ENCODE measurements around the gene HYDIN. TPM values are rescaled to one million over a fixed set of nuclear protein-coding genes. Genes with fewer than 3 reads are reported as not detected.
"Not testable (repeated sequence)": the region's sequence is repeated elsewhere in the genome, so short reads cannot be mapped to it uniquely, and the experiment has no call there.

The HYDIN gene
- total RNA-seq, 1 experiment from 2014 or later, result not detected

- H3K9ac ChIP-seq (ENCODE audit: low read length); H3K4me3 ChIP-seq (replicated peaks in 1 of 2; ENCODE audit: low read depth in 1 of 2, low read length in 2 of 2); H3K9me3 ChIP-seq (ENCODE audit: control insufficient read depth in 1 of 2, insufficient read depth in 1 of 2, low read depth in 1 of 2, low read length in 2 of 2); RAD21 ChIA-PET (ENCODE audit: low non-redundant PET in 1 of 2, low total read pairs in 2 of 2, uncharacterized antibody in 2 of 2, unreplicated experiment in 2 of 2); H3K79me2 ChIP-seq (ENCODE audit: insufficient read depth, low read length); CTCF ChIA-PET; H3K27ac ChIP-seq (ENCODE audit: low read depth, low read length); H3K27me3 ChIP-seq (ENCODE audit: insufficient read depth, low read length); BruUV-seq (replicated peaks); H3K36me3 ChIP-seq (ENCODE audit: control insufficient read depth in 1 of 2, insufficient read depth in 2 of 2, low read length in 2 of 2); POLR2A ChIA-PET; DNase-seq (ENCODE audit: low read depth, low spot score); H4K20me1 ChIP-seq (ENCODE audit: insufficient read depth); ATAC-seq; H3K9me2 ChIP-seq (ENCODE audit: insufficient read depth); H3K4me1 ChIP-seq (ENCODE audit: control insufficient read depth in 1 of 2, insufficient read depth in 2 of 2, low read length in 2 of 2); H3K4me2 ChIP-seq (ENCODE audit: low read length); intact Hi-C loops (cut with micrococcal nuclease); H2AFZ ChIP-seq (ENCODE audit: low read depth, low read length, poor library complexity, severe bottlenecking): not testable (repeated sequence)
These were observed 412.4 kb downstream of the HYDIN start for GRCh38 chr16:70818088-70818487.

GRCh38 chr16:70809392-70810060, 421.0 kb downstream of the HYDIN start:
- ChIA-PET POLR2A (interaction anchor here (1.9 kb wide), 1 partner anchor 8 kb away, joined by 7 read pairs; the partner anchor contains the start of gene VAC14), RAD21 (ENCODE audit: low non-redundant PET in 1 of 2, low total read pairs in 2 of 2, uncharacterized antibody in 2 of 2, unreplicated experiment in 2 of 2) (no interaction called here), CTCF (no interaction called here)
- ATAC-seq (no peak), DNase-seq (ENCODE audit: low read depth, low spot score) (no peak)
- peaks cover 17% of the 10 kb centered on the region; the same call in 1 of the 2 replicates for H3K27me3 ChIP-seq (ENCODE audit: insufficient read depth, low read length)
- peaks cover 0 to under 1% of the 10 kb centered on the region in 2 experiments; a peak in 1 of 4 replicates for H3K9me3 ChIP-seq (ENCODE audit: control insufficient read depth in 1 of 2, insufficient read depth in 1 of 2, low read depth in 1 of 2, low read length in 2 of 2)
- no peaks in the 10 kb centered on the region for H3K9me2 ChIP-seq (ENCODE audit: insufficient read depth)
- intact Hi-C loops (cut with micrococcal nuclease), result no loop called here
- no peaks in the 10 kb centered on the region for H3K4me1 ChIP-seq (ENCODE audit: control insufficient read depth in 1 of 2, insufficient read depth in 2 of 2, low read length in 2 of 2)
- H3K4me3 ChIP-seq (replicated peaks in 1 of 2; ENCODE audit: low read depth in 1 of 2, low read length in 2 of 2), result no peak overlapping the region
- no peaks in the 10 kb centered on the region; the same call in 1 of the 2 replicates for H4K20me1 ChIP-seq (ENCODE audit: insufficient read depth)
- BruUV-seq (replicated peaks), result no TSS peak
- no peak overlapping the region for H3K9ac ChIP-seq (ENCODE audit: low read length)
- no peaks in the 10 kb centered on the region for H3K79me2 ChIP-seq (ENCODE audit: insufficient read depth, low read length)
- H2AFZ ChIP-seq (ENCODE audit: low read depth, low read length, poor library complexity, severe bottlenecking), result no peak overlapping the region
- TF ChIP-seq YY1 (IDR thresholded peaks at IDR 0.05; ENCODE audit: extremely low read depth, insufficient replicate concordance, low read depth, low read length), result no peak
- no peak for TF ChIP-seq JUND (IDR thresholded peaks at IDR 0.05)
- TF ChIP-seq RAD21 (IDR thresholded peaks at IDR 0.05; ENCODE audit: low read depth), result no peak
- no peak for TF ChIP-seq ELF1 (IDR thresholded peaks at IDR 0.05; ENCODE audit: borderline replicate concordance, low read depth)
- TF ChIP-seq CBX3 (IDR thresholded peaks at IDR 0.05; ENCODE audit: low read depth), result no peak
- no peaks in the 10 kb centered on the region for H3K36me3 ChIP-seq (ENCODE audit: control insufficient read depth in 1 of 2, insufficient read depth in 2 of 2, low read length in 2 of 2)
- H3K27ac ChIP-seq (ENCODE audit: low read depth, low read length), result no peak overlapping the region
- H3K4me2 ChIP-seq (ENCODE audit: low read length), result no peak overlapping the region
